Adrenal gland (tissue), 5 donors: Measurements from ENCODE around the gene C4BPA.

ENCODE experiments used
- POLR2A ChIP-seq, 2 donors: fragments of 450-650 bp; IDR thresholded peaks; one replicate each; pipeline ENCODE4 v1.6.1; 2017; ENCODE audit warnings: antibody characterized with exemption in 2 of 2, mild to moderate bottlenecking in 2 of 2, moderate library complexity in 1 of 2
- TF ChIP-seq, protein P1 (sequence below), 6 experiments: fragments of 450-650 bp in 4 of 6; fragments of 200-600 bp in 2 of 6; sonication (generic) in 1 of 6; IDR thresholded peaks; 1 replicate in 5 of 6; 2 replicates in 1 of 6; pipeline versions ENCODE4 v1.5.1 to v1.8.0; 2016 to 2021; ENCODE audit warnings: antibody characterized with exemption in 6 of 6, mild to moderate bottlenecking in 2 of 6, moderate library complexity in 1 of 6
- donor health status: DM: no; HTN: no; CAD: no.

DNA sequence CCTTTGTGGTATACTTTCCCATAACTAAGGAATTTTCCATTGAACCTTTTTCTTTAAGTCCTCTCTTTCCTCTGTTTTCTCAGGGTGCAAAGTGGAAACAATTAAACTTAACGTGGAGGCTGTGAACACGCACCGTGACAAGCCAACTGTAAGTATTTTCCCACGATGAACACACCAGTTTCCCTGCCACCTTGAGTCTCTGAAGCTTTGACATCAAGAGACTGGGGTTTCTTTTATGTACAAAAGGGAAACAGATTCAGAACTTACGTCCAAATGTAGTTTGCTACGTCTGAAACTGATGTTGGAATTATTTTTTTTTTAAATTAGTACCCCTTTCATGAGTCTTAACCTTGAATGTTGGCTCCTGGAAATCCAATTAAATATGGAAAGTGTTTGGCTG is 32.6 kb upstream of the C4BPA start:
- TF ChIP-seq, protein P1, sequence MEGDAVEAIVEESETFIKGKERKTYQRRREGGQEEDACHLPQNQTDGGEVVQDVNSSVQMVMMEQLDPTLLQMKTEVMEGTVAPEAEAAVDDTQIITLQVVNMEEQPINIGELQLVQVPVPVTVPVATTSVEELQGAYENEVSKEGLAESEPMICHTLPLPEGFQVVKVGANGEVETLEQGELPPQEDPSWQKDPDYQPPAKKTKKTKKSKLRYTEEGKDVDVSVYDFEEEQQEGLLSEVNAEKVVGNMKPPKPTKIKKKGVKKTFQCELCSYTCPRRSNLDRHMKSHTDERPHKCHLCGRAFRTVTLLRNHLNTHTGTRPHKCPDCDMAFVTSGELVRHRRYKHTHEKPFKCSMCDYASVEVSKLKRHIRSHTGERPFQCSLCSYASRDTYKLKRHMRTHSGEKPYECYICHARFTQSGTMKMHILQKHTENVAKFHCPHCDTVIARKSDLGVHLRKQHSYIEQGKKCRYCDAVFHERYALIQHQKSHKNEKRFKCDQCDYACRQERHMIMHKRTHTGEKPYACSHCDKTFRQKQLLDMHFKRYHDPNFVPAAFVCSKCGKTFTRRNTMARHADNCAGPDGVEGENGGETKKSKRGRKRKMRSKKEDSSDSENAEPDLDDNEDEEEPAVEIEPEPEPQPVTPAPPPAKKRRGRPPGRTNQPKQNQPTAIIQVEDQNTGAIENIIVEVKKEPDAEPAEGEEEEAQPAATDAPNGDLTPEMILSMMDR (IDR thresholded peaks at IDR 0.05), result no peak
- TF ChIP-seq POLR2A (IDR thresholded peaks at IDR 0.05), result no peak
